Stimulated activated CD4-positive, alpha-beta T cell treated with anti-CD3 and anti-CD28 coated beads, Interleukin-1b, Interleukin-23, amount 100 ng/mL, for 1 hour (primary cell): ENCODE data around the gene ZNF524.

Source experiments
- DNase-seq, 2 donors: peaks; one replicate each; pipeline ENCODE4 v3.0.0-alpha.2; 2020; ENCODE audit warnings: low read depth in 2 of 2

The ZNF524 gene

GRCh38 chr19:55620410-55621204 is 20.5 kb downstream of the ZNF524 start:
- DNase-seq: no peak

GRCh38 chr19:55621205-55621672 is 21.2 kb downstream of the ZNF524 start:
- DNase-seq: no peak

GRCh38 chr19:55621673-55622231 is 21.7 kb downstream of the ZNF524 start:
- no peak for DNase-seq

- no peak for DNase-seq
Measured at GRCh38 chr19:55622242-55622969, 22.3 kb downstream of the ZNF524 start.

- no peak for DNase-seq
Measured at GRCh38 chr19:55623130-55623529, 23.0 kb downstream of the ZNF524 start.

GRCh38 chr19:55623561-55623960 is 23.5 kb downstream of the ZNF524 start:
- no peak for DNase-seq

- DNase-seq: peak; percentile 88 to 94
Measured at GRCh38 chr19:55624109-55625003, 24.3 kb downstream of the ZNF524 start, which contains the start of gene ZNF784. ZNF784 (minus strand) TSS chr19:55624566; CDS start chr19:55624561, 5 bp downstream.

GRCh38 chr19:55625004-55625326 is 24.9 kb downstream of the ZNF524 start:
- DNase-seq: no peak

GRCh38 chr19:55626350-55626749 is 26.3 kb downstream of the ZNF524 start:
- no peak for DNase-seq

GRCh38 chr19:55632463-55632834 is 32.4 kb downstream of the ZNF524 start:
- DNase-seq: peak; percentile 80 to 85

GRCh38 chr19:55633861-55634260 is 33.8 kb downstream of the ZNF524 start:
- no peak for DNase-seq

- no peak for DNase-seq
Measured at GRCh38 chr19:55635334-55635717, 35.2 kb downstream of the ZNF524 start.

GRCh38 chr19:55635856-55636440 is 35.9 kb downstream of the ZNF524 start:
- no peak for DNase-seq

GRCh38 chr19:55636723-55637122 is 36.6 kb downstream of the ZNF524 start:
- DNase-seq: no peak

GRCh38 chr19:55637534-55637933 is 37.4 kb downstream of the ZNF524 start:
- DNase-seq: no peak

- no peak for DNase-seq
Measured at GRCh38 chr19:55638864-55639359, 38.8 kb downstream of the ZNF524 start.

- DNase-seq: peak in 1 of 2 donors; percentile 34
Measured at GRCh38 chr19:55640043-55640576, 40.0 kb downstream of the ZNF524 start.

- peak; percentile 22 to 53 for DNase-seq
Measured at GRCh38 chr19:55640577-55641425, 40.7 kb downstream of the ZNF524 start, which contains the start of gene ZNF580. ZNF580 (plus strand) TSS chr19:55641002; CDS start chr19:55642509, 1,507 bp downstream.

- DNase-seq: no peak
Measured at GRCh38 chr19:55641426-55642152, 41.5 kb downstream of the ZNF524 start.
